Breast epithelium (tissue), 4 donors: ENCODE results near the gene COL15A1. TPM values are rescaled to one million over a fixed set of nuclear protein-coding genes. Genes with fewer than 3 reads are reported as not detected.

Experiments
- DNase-seq, 2 donors: peaks; one replicate each; pipeline ENCODE4 v3.0.0-alpha.2; 2019; ENCODE audit warnings: low spot score in 2 of 2
- H3K27ac ChIP-seq, 2 donors: fragments of 200-600 bp; sonication (generic) in 1 of 2; one replicate each; pipeline ENCODE4 v1.5.1; 2016 to 2019; ENCODE audit warnings: mild to moderate bottlenecking in 1 of 2
- H3K27me3 ChIP-seq, 2 donors: fragments of 200-600 bp; sonication (generic) in 1 of 2; one replicate each; pipeline versions ENCODE4 v1.5.1 to v1.6.0; 2017 to 2019; ENCODE audit warnings: control low read depth in 1 of 2, mild to moderate bottlenecking in 1 of 2
- H3K36me3 ChIP-seq: fragments of 200-600 bp; one replicate; pipeline ENCODE4 v1.5.1; 2019
- H3K4me1 ChIP-seq, 2 donors: fragments of 200-600 bp; sonication (generic); one replicate each; pipeline ENCODE4 v1.5.1; 2016 to 2019; ENCODE audit warnings: control low read depth in 1 of 2
- H3K4me3 ChIP-seq, 3 donors: fragments of 200-600 bp; sonication (generic); 1 replicate in 2 of 3; 2 replicates in 1 of 3; pipeline ENCODE4 v1.5.1; 2016 to 2019; ENCODE audit warnings: mild to moderate bottlenecking in 3 of 3, moderate library complexity in 2 of 3
- H3K9me3 ChIP-seq, 2 donors: fragments of 200-600 bp; sonication (generic) in 1 of 2; one replicate each; pipeline ENCODE4 v1.5.1; 2016 to 2019; ENCODE audit warnings: control low read depth in 1 of 2
- CTCF ChIP-seq, 3 donors: fragments of 450-650 bp; IDR thresholded peaks; one replicate each; pipeline ENCODE4 v1.5.1; 2016 to 2017; ENCODE audit warnings: antibody characterized with exemption in 3 of 3, mild to moderate bottlenecking in 3 of 3, moderate library complexity in 3 of 3
- POLR2A ChIP-seq: fragments of 450-650 bp; IDR thresholded peaks from one replicate; pipeline ENCODE4 v1.6.1; 2016; ENCODE audit warnings: antibody characterized with exemption, mild to moderate bottlenecking, moderate library complexity
- POLR2AphosphoS5 ChIP-seq, 3 donors: sonication (generic); formaldehyde crosslinking; IDR thresholded peaks; one replicate each; pipeline ENCODE4 v1.6.1; 2017; ENCODE audit warnings: antibody characterized with exemption in 3 of 3
- intact Hi-C: fragments of 100-400 bp; cut with DNase I; formaldehyde crosslinking; loops from one replicate; pipeline ENCODE4 v1.15.1; 2023; ENCODE audit warnings: low total_unique reads
- total RNA-seq, 3 donors: library from RNA; depleted of rRNA; stranded (reverse); fragments of >200 nt; gene quantifications; one replicate each; pipeline ENCODE4 v1.1.0, GENCODE V29; 2016

The COL15A1 gene
- total RNA-seq, 3 donors from 2014 or later = 13.9 to 47.8 (median 32.4) TPM

GRCh38 chr9:99024959-99025358, 81.3 kb downstream of the COL15A1 start:
- no peak for DNase-seq
- H3K36me3 ChIP-seq = no peaks in the 10 kb centered on the region
- intact Hi-C loops = no loop called here
- TF ChIP-seq POLR2AphosphoS5 (IDR thresholded peaks at IDR 0.05) = no peak
- no peak overlapping the region for H3K4me3 ChIP-seq
- peak overlapping the region in 1 of 2 donors; percentile 22 for H3K27ac ChIP-seq
- no peaks in the 10 kb centered on the region for H3K4me1 ChIP-seq
- no peaks in the 10 kb centered on the region for H3K27me3 ChIP-seq
- no peaks in the 10 kb centered on the region for H3K9me3 ChIP-seq

- Histone ChIP-seq H3K4me1 (no peaks in the 10 kb centered on the region), H3K36me3 (no peaks in the 10 kb centered on the region), H3K4me3 (no peak overlapping the region), H3K27me3 (no peaks in the 10 kb centered on the region), H3K27ac (peak overlapping the region in 1 of 2 donors; percentile 22), H3K9me3 (no peaks in the 10 kb centered on the region)
- DNase-seq = no peak
- TF ChIP-seq POLR2A = no peak
- TF ChIP-seq CTCF (IDR thresholded peaks at IDR 0.05) = no peak
- TF ChIP-seq POLR2AphosphoS5 (IDR thresholded peaks at IDR 0.05) = no peak
- intact Hi-C loops = no loop called here
Measured at GRCh38 chr9:99025616-99026270, 82.0 kb downstream of the COL15A1 start.

- Histone ChIP-seq H3K9me3 (no peaks in the 10 kb centered on the region), H3K27me3 (no peaks in the 10 kb centered on the region), H3K27ac (peak overlapping the region in 1 of 2 donors; percentile 22), H3K4me1 (no peaks in the 10 kb centered on the region), H3K4me3 (no peak overlapping the region), H3K36me3 (no peaks in the 10 kb centered on the region)
- no peak for DNase-seq
- TF ChIP-seq POLR2AphosphoS5 (IDR thresholded peaks at IDR 0.05) (no peak), CTCF (IDR thresholded peaks at IDR 0.05) (no peak), POLR2A (no peak)
- intact Hi-C loops = no loop called here
Measured at GRCh38 chr9:99026271-99026955, 82.7 kb downstream of the COL15A1 start.

- TF ChIP-seq POLR2A (no peak), CTCF (IDR thresholded peaks at IDR 0.05) (no peak), POLR2AphosphoS5 (IDR thresholded peaks at IDR 0.05) (no peak)
- Histone ChIP-seq H3K27me3 (no peaks in the 10 kb centered on the region), H3K4me3 (no peak overlapping the region), H3K9me3 (no peaks in the 10 kb centered on the region), H3K4me1 (no peaks in the 10 kb centered on the region), H3K36me3 (no peaks in the 10 kb centered on the region), H3K27ac (peak overlapping the region in 1 of 2 donors; percentile 22)
- intact Hi-C loops = no loop called here
- DNase-seq = no peak
Measured at GRCh38 chr9:99026956-99027298, 83.2 kb downstream of the COL15A1 start.

- no peaks in the 10 kb centered on the region for H3K27me3 ChIP-seq
- H3K36me3 ChIP-seq = no peaks in the 10 kb centered on the region
- TF ChIP-seq POLR2A = no peak
- no peak for TF ChIP-seq CTCF (IDR thresholded peaks at IDR 0.05)
- no peak for TF ChIP-seq POLR2AphosphoS5 (IDR thresholded peaks at IDR 0.05)
- H3K9me3 ChIP-seq = no peaks in the 10 kb centered on the region
- DNase-seq = no peak
- intact Hi-C loops = no loop called here
- no peak overlapping the region for H3K4me3 ChIP-seq
- no peaks in the 10 kb centered on the region for H3K4me1 ChIP-seq
- no peak overlapping the region for H3K27ac ChIP-seq
Measured at GRCh38 chr9:99027443-99027842, 83.7 kb downstream of the COL15A1 start.
